ENCODE results near the gene PRKD2.

DNA sequence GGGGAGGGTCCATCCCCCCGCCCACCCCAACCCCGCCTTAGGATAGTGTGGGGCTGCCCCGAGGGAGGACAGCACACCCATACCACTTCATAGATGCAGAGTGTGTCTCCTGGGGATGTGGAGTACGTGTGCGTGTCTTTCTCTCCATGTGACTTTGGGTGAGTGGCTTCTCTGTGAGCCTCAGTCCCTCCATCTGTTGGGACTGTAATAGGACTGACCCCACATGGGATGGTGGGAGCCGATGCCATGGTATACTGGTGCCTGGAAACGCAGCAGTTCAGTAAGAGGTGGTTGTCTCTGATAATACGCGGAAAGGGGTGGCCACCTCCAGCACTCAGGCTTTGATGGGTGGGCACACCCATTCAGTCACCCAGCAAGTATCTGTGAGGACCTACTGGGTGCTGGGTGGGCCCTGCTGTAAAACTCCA is 816 bp upstream of the PRKD2 start:
- TF ChIP-seq SMC3 (conservative IDR thresholded peaks at IDR 0.05; ENCODE audit: poor library complexity) (no peak), POLR2AphosphoS5 (IDR thresholded peaks at IDR 0.05) (peak; percentile 2)
- TF ChIP-seq, protein P1, sequence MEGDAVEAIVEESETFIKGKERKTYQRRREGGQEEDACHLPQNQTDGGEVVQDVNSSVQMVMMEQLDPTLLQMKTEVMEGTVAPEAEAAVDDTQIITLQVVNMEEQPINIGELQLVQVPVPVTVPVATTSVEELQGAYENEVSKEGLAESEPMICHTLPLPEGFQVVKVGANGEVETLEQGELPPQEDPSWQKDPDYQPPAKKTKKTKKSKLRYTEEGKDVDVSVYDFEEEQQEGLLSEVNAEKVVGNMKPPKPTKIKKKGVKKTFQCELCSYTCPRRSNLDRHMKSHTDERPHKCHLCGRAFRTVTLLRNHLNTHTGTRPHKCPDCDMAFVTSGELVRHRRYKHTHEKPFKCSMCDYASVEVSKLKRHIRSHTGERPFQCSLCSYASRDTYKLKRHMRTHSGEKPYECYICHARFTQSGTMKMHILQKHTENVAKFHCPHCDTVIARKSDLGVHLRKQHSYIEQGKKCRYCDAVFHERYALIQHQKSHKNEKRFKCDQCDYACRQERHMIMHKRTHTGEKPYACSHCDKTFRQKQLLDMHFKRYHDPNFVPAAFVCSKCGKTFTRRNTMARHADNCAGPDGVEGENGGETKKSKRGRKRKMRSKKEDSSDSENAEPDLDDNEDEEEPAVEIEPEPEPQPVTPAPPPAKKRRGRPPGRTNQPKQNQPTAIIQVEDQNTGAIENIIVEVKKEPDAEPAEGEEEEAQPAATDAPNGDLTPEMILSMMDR (IDR thresholded peaks at IDR 0.05; ENCODE audit: poor library complexity, severe bottlenecking): no peak
